ENCODE data around the gene RSPO3. TPM values are rescaled to one million over a fixed set of nuclear protein-coding genes. Genes with fewer than 3 reads are reported as not detected.
A peak's percentile ranks its signal among the peaks of the same experiment; 100 is the strongest.

RSPO3 gene
- total RNA-seq, 1 experiment from 2014 or later: not detected

DNA sequence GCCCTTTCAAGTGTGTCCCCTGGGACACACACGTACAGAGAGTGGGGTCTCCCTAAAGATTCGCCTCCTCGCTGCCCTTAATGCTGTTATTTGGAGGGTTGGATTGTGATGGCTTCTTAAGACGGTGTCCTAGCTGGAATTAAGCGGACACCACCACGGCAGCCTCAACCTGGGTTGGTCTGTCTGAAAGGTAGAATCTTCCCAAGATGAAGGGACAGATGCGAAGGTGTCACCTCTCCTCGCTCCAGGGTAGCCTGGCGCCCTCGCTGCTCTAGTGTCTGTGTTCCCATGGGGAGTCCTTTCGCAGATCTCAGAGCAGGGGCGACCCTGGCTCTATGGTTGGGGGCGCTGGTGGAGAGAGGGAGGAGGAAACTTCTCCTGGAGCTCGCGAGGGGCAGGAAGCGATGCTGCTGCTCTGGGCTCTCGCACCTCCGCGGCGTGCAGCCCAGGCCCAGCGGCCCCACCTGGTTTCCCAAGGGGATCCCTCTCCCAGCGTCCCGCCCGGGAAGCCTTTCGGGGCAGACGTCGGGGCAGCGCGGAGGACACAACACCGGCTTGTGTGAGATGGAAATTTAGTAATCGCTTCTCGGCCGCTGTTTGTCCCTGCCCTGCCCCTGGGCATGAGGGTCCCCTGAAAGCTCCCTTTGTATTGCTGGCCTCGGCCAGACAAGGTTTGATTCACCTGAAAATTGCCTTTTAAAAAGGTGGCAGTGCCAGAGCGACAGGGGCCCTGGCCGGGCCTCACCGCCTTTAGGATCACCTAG lies 1.7 kb downstream of the RSPO3 start:
- peak overlapping the region; percentile 59 for H3K4me3 ChIP-seq (ENCODE audit: insufficient read depth, low read depth, low read length)
- DNase-seq: peak; percentile 52
- peaks cover 54% of the 10 kb centered on the region for H3K27me3 ChIP-seq (ENCODE audit: control insufficient read depth, insufficient read depth, low read length)
- no peaks in the 10 kb centered on the region for H3K36me3 ChIP-seq (replicated peaks; ENCODE audit: control insufficient read depth, insufficient read depth, low read length)

DNA sequence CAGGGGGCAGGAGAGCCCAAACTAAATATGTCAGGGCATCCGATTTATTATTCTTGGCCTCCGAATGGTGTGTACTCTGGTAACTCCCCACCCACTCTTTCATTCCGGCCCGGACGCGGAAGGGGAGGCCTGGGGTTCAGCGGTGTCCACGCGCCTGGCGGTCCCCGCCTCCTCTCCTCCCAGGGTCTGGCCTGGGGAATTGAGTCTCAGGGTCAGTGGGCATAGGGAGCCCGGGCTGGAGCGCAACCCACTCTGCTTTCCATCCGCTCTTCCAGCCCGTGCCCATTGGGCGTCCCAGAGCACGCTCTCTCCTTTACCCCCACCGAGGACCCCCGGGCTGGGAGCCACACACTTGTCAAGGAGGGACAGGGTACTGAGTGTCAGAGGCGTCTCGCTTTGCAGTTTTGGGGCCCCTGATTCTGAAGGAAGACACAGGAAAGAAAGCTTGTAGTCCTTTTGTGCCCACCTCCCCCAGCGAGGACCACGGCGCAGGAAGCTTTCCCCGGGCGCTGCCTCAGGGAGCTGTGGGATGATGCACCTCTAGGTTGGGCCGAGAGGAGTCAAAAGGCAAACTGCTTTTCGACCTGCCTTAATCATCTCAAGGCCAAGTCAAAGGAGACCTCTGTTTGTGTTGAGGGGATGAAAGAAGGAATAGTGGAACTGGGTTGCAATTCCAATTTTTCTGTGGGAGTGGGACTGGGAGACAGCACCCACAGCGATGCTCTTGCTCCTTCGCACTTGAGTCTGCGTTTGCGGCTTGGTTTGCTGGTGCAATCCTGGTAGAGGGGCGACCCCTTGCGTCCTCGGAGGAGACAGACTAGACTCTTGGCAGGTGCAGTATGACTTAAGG lies 2.5 kb downstream of the RSPO3 start:
- peaks cover 50% of the 10 kb centered on the region for H3K27me3 ChIP-seq (ENCODE audit: control insufficient read depth, insufficient read depth, low read length)
- H3K36me3 ChIP-seq (replicated peaks; ENCODE audit: control insufficient read depth, insufficient read depth, low read length): no peaks in the 10 kb centered on the region
- peak; percentile 72 for DNase-seq
- H3K4me3 ChIP-seq (ENCODE audit: insufficient read depth, low read depth, low read length): peak overlapping the region; percentile 59; the same call in 1 of the 2 replicates

DNA sequence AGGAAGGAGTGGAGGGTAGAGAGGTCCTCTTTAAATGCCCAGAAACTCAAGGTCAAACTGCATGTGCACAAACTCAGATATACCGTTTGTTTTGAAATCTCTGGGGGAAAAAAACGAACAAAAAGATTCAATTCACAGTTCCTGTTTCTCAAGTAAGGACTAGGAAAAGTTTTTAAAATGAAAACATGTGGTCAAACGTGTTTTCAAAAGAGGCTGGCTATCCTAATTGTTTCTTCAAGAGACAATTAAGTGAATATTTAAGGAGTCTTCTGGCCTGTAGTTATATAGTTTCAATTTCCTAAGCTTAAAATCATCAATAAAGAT lies 3.1 kb downstream of the RSPO3 start:
- no peak for DNase-seq
- H3K36me3 ChIP-seq (replicated peaks; ENCODE audit: control insufficient read depth, insufficient read depth, low read length): no peaks in the 10 kb centered on the region
- peaks cover 44% of the 10 kb centered on the region for H3K27me3 ChIP-seq (ENCODE audit: control insufficient read depth, insufficient read depth, low read length)
- no peak overlapping the region for H3K4me3 ChIP-seq (ENCODE audit: insufficient read depth, low read depth, low read length)

DNA sequence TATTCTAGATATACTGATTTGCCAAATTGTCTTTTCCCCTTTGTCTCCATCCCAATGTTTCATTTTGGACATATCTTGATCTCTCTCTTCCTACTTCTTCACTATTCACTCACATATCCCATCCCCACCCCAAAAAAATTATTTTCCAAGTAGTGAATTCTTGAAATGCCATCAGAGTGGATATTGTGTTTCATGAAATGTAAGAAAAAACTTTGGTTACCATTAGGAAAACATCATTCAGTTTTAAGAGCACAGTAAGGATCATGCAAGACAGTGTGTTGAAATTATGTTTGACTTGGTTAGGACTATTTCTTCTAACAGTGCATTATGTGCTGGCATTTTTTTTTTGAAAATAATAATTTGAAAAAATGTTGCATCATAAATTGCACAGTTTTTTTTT lies 5.7 kb downstream of the RSPO3 start:
- H3K4me3 ChIP-seq (ENCODE audit: insufficient read depth, low read depth, low read length): no peak overlapping the region

DNA sequence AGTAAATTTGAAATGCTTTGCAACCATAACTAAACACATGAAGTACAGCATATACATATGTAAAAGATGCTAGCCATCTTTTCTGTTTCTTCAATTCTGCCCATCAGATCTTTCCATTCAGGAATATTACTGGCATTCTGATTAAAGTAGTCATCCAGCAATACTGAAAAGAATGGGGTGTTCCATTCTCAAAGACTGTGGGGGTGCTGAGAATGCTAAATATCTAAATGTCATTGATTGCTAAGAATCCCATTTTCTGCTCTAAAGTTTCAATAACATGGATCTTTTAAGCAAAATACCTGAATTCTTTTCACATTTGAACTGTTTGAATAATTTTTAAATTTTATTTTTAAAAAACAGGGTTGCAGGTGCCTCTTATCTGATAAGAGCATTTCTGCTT lies 6.2 kb downstream of the RSPO3 start:
- DNase-seq: no peak
- peaks cover 17% of the 10 kb centered on the region for H3K27me3 ChIP-seq (ENCODE audit: control insufficient read depth, insufficient read depth, low read length)
- no peaks in the 10 kb centered on the region for H3K36me3 ChIP-seq (replicated peaks; ENCODE audit: control insufficient read depth, insufficient read depth, low read length)
- no peak overlapping the region for H3K4me3 ChIP-seq (ENCODE audit: insufficient read depth, low read depth, low read length)

More for the DNA sequence above, 5.7 kb downstream of the RSPO3 start:
- Histone ChIP-seq H3K36me3 (replicated peaks; ENCODE audit: control insufficient read depth, insufficient read depth, low read length) (no peaks in the 10 kb centered on the region), H3K27me3 (ENCODE audit: control insufficient read depth, insufficient read depth, low read length) (peaks cover 22% of the 10 kb centered on the region)
- no peak for DNase-seq

DNA sequence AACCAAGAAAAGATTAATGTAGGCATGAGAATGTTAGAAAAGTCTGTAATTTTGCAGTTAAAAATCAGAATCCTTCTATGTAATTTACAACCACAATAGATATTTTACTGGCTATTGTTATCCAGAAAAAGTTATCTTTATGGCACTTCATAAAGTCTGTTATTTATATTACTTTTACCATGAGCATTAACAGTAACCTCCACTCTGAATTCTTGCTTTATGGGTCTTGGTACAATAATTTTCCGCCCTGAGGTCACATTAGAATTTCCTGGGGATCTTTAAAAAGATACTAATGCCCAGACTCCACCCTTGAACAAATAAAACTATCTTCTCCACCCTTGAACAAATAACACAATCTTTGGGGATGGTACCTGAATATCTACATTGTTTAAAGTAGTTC lies 9.6 kb downstream of the RSPO3 start:
- no peaks in the 10 kb centered on the region for H3K27me3 ChIP-seq (ENCODE audit: control insufficient read depth, insufficient read depth, low read length)
- no peak for DNase-seq
- H3K36me3 ChIP-seq (replicated peaks; ENCODE audit: control insufficient read depth, insufficient read depth, low read length): no peaks in the 10 kb centered on the region
- no peak overlapping the region for H3K4me3 ChIP-seq (ENCODE audit: insufficient read depth, low read depth, low read length)

DNA sequence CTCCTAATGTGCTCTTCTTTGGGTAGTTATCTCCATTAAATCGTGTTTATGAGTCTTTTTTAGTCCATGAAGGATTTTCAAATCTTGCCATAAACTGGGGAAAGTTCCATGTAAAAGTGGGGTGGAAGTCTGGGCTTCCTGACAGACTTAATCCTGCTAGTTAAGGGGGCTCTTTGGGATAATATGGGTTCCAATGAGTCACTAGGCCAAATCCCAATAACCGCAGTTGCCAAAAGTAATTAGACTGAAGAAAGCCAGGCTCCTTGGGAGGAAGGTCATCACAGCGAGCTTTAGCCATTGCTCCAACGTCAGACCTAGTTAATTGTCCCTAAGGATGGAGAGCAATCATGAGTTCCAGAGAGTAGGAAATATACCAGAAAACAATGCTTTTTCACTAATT lies 10.8 kb downstream of the RSPO3 start:
- no peak for DNase-seq
- no peak overlapping the region for H3K4me3 ChIP-seq (ENCODE audit: insufficient read depth, low read depth, low read length)
- no peaks in the 10 kb centered on the region for H3K27me3 ChIP-seq (ENCODE audit: control insufficient read depth, insufficient read depth, low read length)
- no peaks in the 10 kb centered on the region for H3K36me3 ChIP-seq (replicated peaks; ENCODE audit: control insufficient read depth, insufficient read depth, low read length)

DNA sequence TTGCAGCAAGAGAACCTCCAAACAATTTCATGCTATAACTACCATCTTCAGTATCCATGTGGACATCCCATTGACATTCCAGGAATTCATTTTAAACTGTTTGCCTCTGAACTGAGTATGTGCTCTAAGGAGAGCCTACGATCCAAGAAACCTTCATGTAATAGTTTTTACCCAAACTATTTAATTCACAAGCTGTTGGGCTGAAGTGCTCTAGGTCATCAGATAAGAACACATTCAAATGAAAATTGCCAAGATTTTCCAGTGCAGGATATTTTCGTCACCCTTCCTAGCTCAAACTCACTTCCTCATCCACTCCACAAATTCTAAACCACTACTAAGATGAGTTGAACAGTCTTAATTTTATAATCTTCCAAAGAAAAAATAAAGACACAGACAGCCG lies 12.8 kb downstream of the RSPO3 start:
- no peaks in the 10 kb centered on the region for H3K27me3 ChIP-seq (ENCODE audit: control insufficient read depth, insufficient read depth, low read length)
- H3K4me3 ChIP-seq (ENCODE audit: insufficient read depth, low read depth, low read length): no peak overlapping the region
- no peaks in the 10 kb centered on the region for H3K36me3 ChIP-seq (replicated peaks; ENCODE audit: control insufficient read depth, insufficient read depth, low read length)
- DNase-seq: no peak

DNA sequence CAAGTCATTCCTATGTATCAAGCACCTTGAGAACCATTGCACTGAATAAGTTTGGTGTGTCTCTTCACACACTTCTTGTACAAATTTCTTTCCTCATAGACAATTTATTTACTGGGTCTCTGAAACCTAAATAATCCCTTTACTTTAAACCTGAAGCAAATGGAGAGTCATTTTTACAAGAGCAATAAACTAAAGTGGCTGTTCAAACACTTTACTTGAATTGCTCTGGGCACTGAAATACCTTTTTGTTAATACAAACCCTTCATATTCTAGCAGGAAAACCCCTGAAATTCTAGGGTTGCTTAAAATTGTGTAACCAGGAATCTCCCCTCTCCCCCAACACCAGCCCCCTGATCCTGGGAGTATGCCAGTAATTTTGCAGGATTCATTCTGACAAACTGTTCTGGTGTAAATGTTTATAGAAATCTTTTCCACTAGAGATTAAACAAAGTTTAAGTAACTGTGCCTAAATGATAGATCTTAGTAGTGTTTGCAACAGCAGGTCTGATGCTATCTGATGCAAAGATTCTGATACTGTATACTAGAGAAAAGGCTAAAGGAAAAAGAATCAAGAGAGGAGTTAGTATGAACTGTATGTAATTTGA lies 13.4 kb downstream of the RSPO3 start:
- H3K36me3 ChIP-seq (replicated peaks; ENCODE audit: control insufficient read depth, insufficient read depth, low read length): no peaks in the 10 kb centered on the region
- H3K27me3 ChIP-seq (ENCODE audit: control insufficient read depth, insufficient read depth, low read length): no peaks in the 10 kb centered on the region
- H3K4me3 ChIP-seq (ENCODE audit: insufficient read depth, low read depth, low read length): no peak overlapping the region
- no peak for DNase-seq

DNA sequence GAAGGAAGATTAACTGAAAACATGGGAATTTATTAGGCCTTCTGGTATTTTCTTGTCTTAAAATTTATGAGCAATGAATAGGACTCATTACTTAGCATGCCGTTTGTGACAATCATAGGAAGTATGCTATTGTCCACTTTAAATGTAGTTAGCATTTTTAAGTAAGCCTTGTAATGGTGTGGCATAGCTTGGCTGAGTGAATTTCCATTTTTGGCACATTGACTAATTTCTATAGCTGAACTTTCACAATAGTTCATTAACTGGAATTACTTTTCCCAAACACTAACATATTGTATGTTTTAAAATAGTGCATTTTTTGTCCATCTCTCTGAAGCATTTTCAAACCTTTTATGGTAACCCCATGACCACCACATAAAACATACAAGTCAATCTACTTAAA lies 15.7 kb downstream of the RSPO3 start:
- Histone ChIP-seq H3K4me3 (ENCODE audit: insufficient read depth, low read depth, low read length) (no peak overlapping the region), H3K36me3 (replicated peaks; ENCODE audit: control insufficient read depth, insufficient read depth, low read length) (no peaks in the 10 kb centered on the region), H3K27me3 (ENCODE audit: control insufficient read depth, insufficient read depth, low read length) (no peaks in the 10 kb centered on the region)
- DNase-seq: no peak

DNA sequence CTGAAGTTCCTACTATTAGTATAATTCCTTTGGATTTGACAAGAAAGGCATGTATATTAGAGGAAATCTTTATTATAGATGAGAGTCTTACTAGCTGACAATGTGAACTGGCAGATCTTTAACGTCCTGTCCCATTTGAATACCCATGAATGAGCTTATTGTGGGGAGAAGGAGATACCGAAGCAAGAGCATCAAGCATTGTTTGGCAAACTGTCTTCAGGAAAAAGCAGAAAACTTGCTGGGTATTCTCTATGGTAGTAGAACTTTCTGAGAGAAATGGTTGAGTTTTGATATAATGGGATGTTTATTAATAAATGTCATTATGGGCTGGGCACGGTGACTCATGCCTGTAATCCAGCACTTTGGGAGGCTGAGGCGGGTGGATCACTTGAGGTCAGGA lies 18.3 kb downstream of the RSPO3 start:
- Histone ChIP-seq H3K36me3 (replicated peaks; ENCODE audit: control insufficient read depth, insufficient read depth, low read length) (no peaks in the 10 kb centered on the region), H3K27me3 (ENCODE audit: control insufficient read depth, insufficient read depth, low read length) (no peaks in the 10 kb centered on the region), H3K4me3 (ENCODE audit: insufficient read depth, low read depth, low read length) (no peak overlapping the region)
- no peak for DNase-seq

DNA sequence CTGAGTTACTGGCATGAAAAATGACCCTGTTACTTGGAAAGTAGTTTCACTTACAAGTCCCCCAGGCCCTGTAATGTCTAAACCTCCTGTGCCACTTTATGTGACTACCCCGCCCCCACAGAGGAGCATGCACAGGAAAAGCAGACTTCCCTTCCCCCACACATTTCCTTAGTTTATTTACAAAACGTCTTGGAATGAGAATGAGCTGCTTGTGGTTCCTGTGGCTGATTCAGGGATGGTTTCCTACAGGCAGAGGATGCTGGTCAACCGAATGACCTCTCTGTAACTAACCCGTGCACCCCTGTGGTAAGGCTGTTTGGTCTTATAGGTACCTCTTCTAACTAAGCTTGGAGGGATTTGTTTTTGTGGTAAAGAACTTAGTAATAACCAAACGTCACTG lies 28.5 kb downstream of the RSPO3 start:
- no peak for DNase-seq

DNA sequence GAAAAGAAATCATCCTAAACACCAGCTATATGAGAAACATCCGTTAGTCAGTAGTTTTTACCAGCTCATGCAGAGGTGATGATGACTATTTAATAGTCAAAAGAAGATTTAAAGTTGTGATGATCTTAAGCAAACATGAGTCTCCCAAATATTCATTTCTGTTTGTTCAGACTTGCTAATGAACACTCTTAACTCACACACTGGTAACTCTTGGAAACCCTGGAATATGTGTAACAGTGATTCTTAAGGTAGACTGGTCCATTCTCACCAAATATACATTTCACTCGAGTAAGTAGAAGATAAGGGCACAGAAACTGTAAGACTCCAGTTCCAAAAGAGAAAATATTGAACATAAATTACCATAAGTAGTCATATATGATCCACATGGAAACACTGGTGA lies 29.1 kb downstream of the RSPO3 start:
- no peaks in the 10 kb centered on the region for H3K36me3 ChIP-seq (replicated peaks; ENCODE audit: control insufficient read depth, insufficient read depth, low read length)
- DNase-seq: no peak
- H3K27me3 ChIP-seq (ENCODE audit: control insufficient read depth, insufficient read depth, low read length): no peaks in the 10 kb centered on the region
- no peak overlapping the region for H3K4me3 ChIP-seq (ENCODE audit: insufficient read depth, low read depth, low read length)

More for the DNA sequence above, 28.5 kb downstream of the RSPO3 start:
- Histone ChIP-seq H3K27me3 (ENCODE audit: control insufficient read depth, insufficient read depth, low read length) (no peaks in the 10 kb centered on the region), H3K4me3 (ENCODE audit: insufficient read depth, low read depth, low read length) (no peak overlapping the region), H3K36me3 (replicated peaks; ENCODE audit: control insufficient read depth, insufficient read depth, low read length) (no peaks in the 10 kb centered on the region)

DNA sequence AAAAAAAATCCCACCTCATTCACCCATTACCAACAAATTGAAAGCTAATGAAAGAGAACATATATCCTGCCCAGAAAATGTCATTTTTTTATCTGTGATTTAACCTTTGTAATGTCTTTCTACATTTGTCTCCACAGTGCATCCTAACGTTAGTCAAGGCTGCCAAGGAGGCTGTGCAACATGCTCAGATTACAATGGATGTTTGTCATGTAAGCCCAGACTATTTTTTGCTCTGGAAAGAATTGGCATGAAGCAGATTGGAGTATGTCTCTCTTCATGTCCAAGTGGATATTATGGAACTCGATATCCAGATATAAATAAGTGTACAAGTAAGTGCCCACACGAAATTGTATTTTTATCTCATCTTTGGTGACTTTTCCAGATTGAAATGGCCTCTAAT lies 30.0 kb downstream of the RSPO3 start:
- H3K36me3 ChIP-seq (replicated peaks; ENCODE audit: control insufficient read depth, insufficient read depth, low read length): no peaks in the 10 kb centered on the region
- DNase-seq: no peak
- no peak overlapping the region for H3K4me3 ChIP-seq (ENCODE audit: insufficient read depth, low read depth, low read length)
- no peaks in the 10 kb centered on the region for H3K27me3 ChIP-seq (ENCODE audit: control insufficient read depth, insufficient read depth, low read length)

DNA sequence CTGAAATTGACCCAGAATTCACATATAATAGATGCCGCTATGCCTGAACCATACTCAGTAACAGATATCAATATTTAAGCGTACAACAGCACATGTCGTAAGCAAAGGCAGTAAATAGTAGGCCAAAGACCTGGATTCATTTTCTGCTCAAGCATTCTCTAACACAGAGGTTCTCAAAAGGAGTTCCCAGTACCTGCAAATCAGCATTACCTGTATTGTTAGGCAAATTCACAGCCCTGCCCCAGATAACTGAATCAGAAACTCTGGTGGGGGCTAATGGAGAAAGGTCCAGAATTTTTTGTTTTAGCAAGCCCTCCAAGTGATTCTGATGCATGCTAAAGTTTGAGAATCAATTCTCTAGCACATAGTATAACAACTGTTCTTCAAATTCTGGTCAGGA lies 36.0 kb downstream of the RSPO3 start:
- DNase-seq: peak; percentile 0
- Histone ChIP-seq H3K4me3 (ENCODE audit: insufficient read depth, low read depth, low read length) (no peak overlapping the region), H3K36me3 (replicated peaks; ENCODE audit: control insufficient read depth, insufficient read depth, low read length) (no peaks in the 10 kb centered on the region), H3K27me3 (ENCODE audit: control insufficient read depth, insufficient read depth, low read length) (no peaks in the 10 kb centered on the region)

Measured in H7 (cell line).